A673 (cell line): ENCODE measurements around the gene CACNA2D2.

ENCODE experiments used
- EZH2 ChIP-seq: fragments of 200-600 bp; sonication (generic); IDR thresholded peaks from 2 replicates; pipeline ENCODE4 v1.6.1; 2017; ENCODE audit warnings: borderline replicate concordance, low read depth, mild to moderate bottlenecking, mixed read lengths, antibody characterized with exemption, low read length; ENCODE audit not compliant: poor library complexity, severe bottlenecking
- TF ChIP-seq, protein P1 (sequence below): fragments of 300-800, 200-600 bp; sonication (generic); conservative IDR thresholded peaks from 2 replicates; pipeline ENCODE4 v1.5.1; 2017; ENCODE audit warnings: low read depth, mild to moderate bottlenecking, antibody characterized with exemption, low read length, moderate library complexity, mixed read lengths

DNA sequence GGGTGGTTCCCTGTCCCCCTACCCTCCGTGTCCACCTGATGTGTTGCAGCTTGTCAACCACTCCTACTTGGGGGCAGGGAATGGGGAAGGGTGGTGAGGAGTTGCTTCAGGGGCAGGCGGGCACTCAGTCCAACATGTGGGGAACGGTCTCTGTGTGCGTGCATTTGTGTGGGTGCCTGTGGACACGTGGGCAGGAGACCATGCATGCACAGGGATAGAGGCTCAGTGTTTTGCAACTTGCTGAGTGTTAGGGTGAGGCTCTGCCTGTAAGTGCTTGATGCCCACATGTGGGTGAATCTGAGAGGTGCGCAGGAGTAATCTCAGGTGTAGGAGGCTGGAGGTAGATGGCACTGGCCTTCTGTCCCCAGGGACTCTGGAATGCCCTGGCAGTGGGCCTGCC lies 119.7 kb downstream of the CACNA2D2 start:
- TF ChIP-seq, protein P1, sequence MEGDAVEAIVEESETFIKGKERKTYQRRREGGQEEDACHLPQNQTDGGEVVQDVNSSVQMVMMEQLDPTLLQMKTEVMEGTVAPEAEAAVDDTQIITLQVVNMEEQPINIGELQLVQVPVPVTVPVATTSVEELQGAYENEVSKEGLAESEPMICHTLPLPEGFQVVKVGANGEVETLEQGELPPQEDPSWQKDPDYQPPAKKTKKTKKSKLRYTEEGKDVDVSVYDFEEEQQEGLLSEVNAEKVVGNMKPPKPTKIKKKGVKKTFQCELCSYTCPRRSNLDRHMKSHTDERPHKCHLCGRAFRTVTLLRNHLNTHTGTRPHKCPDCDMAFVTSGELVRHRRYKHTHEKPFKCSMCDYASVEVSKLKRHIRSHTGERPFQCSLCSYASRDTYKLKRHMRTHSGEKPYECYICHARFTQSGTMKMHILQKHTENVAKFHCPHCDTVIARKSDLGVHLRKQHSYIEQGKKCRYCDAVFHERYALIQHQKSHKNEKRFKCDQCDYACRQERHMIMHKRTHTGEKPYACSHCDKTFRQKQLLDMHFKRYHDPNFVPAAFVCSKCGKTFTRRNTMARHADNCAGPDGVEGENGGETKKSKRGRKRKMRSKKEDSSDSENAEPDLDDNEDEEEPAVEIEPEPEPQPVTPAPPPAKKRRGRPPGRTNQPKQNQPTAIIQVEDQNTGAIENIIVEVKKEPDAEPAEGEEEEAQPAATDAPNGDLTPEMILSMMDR: no peak
- TF ChIP-seq EZH2: no peak
